ENCODE data around the gene ATG9B.

GRCh38 chr7:150968734-150969372 is 55.4 kb downstream of the ATG9B start:
- TF ChIP-seq, protein P1, sequence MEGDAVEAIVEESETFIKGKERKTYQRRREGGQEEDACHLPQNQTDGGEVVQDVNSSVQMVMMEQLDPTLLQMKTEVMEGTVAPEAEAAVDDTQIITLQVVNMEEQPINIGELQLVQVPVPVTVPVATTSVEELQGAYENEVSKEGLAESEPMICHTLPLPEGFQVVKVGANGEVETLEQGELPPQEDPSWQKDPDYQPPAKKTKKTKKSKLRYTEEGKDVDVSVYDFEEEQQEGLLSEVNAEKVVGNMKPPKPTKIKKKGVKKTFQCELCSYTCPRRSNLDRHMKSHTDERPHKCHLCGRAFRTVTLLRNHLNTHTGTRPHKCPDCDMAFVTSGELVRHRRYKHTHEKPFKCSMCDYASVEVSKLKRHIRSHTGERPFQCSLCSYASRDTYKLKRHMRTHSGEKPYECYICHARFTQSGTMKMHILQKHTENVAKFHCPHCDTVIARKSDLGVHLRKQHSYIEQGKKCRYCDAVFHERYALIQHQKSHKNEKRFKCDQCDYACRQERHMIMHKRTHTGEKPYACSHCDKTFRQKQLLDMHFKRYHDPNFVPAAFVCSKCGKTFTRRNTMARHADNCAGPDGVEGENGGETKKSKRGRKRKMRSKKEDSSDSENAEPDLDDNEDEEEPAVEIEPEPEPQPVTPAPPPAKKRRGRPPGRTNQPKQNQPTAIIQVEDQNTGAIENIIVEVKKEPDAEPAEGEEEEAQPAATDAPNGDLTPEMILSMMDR (IDR thresholded peaks at IDR 0.05) = no peak
- TF ChIP-seq POLR2A (IDR thresholded peaks at IDR 0.05) = no peak
